Measurements from ENCODE around the gene HCN4. TPM values are rescaled to one million over a fixed set of nuclear protein-coding genes. Genes with fewer than 3 reads are reported as not detected.

HCN4 gene
- total RNA-seq, 1 experiment from 2014 or later = 0.07 TPM

DNA sequence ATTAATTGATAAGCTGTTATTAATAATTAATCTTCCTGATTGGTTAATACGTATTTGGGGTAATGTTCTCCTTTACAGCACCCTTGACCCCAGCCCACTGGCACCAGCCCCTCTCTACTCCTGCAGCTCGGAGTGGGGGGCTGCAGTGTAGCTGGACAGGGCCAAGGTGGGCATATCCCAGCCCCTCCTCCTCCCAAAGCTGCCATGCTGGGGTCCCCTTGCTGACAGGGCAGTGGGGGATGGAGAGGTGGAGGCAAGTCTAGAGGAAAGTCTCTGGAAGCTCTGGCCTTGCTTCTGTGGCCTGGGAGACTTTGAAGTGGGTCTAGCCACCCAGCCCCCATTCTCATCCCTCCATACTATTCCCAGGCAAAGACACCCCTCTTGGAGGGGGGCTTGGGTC is 35.8 kb downstream of the HCN4 start:
- Mint-ChIP-seq H3K27ac (ENCODE audit: unreplicated experiment) (no peak overlapping the region), H3K4me3 (ENCODE audit: low read depth, unreplicated experiment) (no peak overlapping the region), H3K9me3 (ENCODE audit: low read depth, unreplicated experiment) (no peaks in the 10 kb centered on the region), H3K27me3 (ENCODE audit: unreplicated experiment) (peaks cover 54% of the 10 kb centered on the region), H3K4me1 (ENCODE audit: low read depth, unreplicated experiment) (no peaks in the 10 kb centered on the region), H3K36me3 (ENCODE audit: insufficient read depth, unreplicated experiment) (no peaks in the 10 kb centered on the region)
- CTCF ChIA-PET = no interaction called here
- TF ChIP-seq, protein P1, sequence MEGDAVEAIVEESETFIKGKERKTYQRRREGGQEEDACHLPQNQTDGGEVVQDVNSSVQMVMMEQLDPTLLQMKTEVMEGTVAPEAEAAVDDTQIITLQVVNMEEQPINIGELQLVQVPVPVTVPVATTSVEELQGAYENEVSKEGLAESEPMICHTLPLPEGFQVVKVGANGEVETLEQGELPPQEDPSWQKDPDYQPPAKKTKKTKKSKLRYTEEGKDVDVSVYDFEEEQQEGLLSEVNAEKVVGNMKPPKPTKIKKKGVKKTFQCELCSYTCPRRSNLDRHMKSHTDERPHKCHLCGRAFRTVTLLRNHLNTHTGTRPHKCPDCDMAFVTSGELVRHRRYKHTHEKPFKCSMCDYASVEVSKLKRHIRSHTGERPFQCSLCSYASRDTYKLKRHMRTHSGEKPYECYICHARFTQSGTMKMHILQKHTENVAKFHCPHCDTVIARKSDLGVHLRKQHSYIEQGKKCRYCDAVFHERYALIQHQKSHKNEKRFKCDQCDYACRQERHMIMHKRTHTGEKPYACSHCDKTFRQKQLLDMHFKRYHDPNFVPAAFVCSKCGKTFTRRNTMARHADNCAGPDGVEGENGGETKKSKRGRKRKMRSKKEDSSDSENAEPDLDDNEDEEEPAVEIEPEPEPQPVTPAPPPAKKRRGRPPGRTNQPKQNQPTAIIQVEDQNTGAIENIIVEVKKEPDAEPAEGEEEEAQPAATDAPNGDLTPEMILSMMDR (IDR thresholded peaks at IDR 0.05; ENCODE audit: unreplicated experiment) = no peak
- intact Hi-C loops (cut with micrococcal nuclease; ENCODE audit: unreplicated experiment) = no loop called here
- no peak for DNase-seq
- no TSS peak for BruUV-seq (replicated peaks)

DNA sequence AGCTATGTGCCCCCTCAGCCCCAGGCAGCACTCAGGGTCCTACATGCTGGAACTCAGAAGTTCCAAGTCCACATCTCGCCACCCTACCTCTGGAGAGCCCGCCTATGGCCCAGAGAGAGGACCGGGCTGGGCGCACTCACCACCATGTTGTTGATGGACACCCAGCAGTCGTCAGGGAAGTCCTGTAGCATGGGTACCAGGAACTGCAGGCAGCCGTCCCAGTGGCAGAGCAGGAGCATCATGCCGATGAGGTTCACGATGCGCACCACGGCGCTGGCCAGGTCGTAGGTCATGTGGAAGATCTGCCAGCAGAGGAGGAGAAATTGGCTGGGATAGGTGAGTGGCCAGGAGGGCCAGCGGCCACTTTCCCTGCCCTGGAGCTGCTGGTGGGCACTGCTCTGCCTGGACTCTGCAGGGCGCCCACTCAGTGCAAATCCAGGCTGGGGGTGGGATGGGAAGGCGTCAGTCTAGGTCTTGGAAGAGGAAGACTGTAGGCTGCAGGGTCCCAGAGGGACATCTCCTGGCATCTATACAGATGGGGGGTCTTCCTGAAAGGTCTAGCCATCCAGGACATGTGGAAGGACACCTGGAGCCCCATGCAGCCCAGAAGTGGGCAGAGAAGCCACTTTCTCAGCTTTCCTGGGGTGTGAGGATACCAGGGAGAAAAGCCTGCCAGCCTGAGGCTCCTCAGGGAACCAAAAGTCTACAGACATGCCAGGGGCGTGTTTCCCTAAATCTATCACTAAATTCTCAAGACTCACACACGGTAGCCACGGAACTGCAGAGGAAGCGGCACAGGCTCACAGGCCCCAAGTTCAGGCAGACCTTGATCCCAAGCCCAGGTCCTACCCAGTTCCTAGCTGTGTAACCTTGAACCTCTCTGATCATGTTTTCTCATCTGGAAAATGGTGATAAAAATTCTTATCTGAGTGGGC is 36.5 kb downstream of the HCN4 start:
- Mint-ChIP-seq H3K27ac (ENCODE audit: unreplicated experiment) (no peak overlapping the region), H3K27me3 (ENCODE audit: unreplicated experiment) (peaks cover 54% of the 10 kb centered on the region), H3K9me3 (ENCODE audit: low read depth, unreplicated experiment) (no peaks in the 10 kb centered on the region), H3K4me1 (ENCODE audit: low read depth, unreplicated experiment) (no peaks in the 10 kb centered on the region), H3K36me3 (ENCODE audit: insufficient read depth, unreplicated experiment) (no peaks in the 10 kb centered on the region), H3K4me3 (ENCODE audit: low read depth, unreplicated experiment) (no peak overlapping the region)
- TF ChIP-seq, protein P1 (IDR thresholded peaks at IDR 0.05; ENCODE audit: unreplicated experiment) = no peak
- BruUV-seq (replicated peaks) = no TSS peak
- CTCF ChIA-PET = no interaction called here
- DNase-seq = no peak
- intact Hi-C loops (cut with micrococcal nuclease; ENCODE audit: unreplicated experiment) = no loop called here

DNA sequence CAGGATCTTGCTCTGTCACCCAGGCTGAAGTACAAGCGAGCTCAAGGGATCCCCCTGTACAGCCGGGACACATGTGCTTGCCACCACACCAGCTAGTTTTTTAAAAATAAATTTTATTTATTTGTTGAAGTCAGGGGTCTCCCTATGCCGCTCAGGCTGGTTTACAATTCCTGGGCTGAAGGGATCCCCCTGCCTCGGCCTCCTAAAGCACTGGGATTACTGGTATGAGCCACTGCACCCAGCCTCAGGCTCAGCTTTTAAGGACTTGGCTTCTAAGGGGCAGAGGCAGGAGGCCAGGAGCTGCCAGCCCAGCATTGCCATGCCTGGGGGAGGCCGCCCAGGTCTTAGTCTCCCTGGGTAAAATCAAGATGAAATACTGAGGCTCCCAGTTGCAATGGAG is 37.3 kb downstream of the HCN4 start:
- H3K27me3 Mint-ChIP-seq (ENCODE audit: unreplicated experiment) = peaks cover 54% of the 10 kb centered on the region

DNA sequence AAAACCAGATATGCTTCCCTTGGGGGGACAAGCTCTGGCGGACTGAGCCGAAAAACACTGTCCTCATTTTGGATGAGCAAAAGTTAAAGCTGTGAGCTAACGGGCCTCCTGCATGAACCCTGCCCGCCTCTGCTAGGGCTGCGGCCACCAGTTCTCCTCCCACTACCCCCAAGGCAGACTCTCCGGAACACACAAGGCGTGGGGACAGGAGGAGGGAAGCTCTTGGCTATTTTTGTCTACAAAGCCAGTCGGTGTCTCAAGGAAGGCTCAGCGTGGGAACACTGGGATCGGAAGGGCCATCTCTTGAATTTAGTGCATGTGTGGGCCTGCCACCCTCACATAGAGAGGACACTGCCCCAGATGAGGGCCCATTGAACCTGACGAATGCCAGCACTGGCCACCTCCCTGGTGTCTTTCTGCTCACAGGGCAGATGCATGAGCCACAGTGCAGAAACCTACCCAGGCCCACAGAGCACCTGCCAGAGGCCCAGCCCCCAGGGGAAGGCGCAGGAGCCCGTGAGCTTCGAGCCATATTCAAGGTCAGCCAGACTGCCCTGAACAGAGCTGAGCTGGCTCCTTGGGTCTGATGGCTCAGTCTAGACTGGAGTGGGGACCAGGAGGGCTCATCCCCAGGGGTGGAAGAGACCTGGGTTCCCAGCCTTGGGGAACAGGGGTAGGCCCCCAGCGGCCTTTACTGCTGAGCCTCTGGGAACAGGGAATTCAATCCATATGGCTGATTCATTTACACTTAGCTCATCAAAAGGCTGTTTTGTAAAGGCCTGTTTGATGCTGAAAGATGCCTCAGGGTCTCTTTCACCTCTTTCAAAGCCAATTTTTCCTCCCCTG is 38.3 kb downstream of the HCN4 start:
- H3K4me1 Mint-ChIP-seq (ENCODE audit: low read depth, unreplicated experiment) = no peaks in the 10 kb centered on the region
- H3K27ac Mint-ChIP-seq (ENCODE audit: unreplicated experiment) = no peak overlapping the region
- CTCF ChIA-PET = no interaction called here
- no TSS peak for BruUV-seq (replicated peaks)
- H3K27me3 Mint-ChIP-seq (ENCODE audit: unreplicated experiment) = peaks cover 54% of the 10 kb centered on the region
- H3K36me3 Mint-ChIP-seq (ENCODE audit: insufficient read depth, unreplicated experiment) = no peaks in the 10 kb centered on the region
- TF ChIP-seq, protein P1 (IDR thresholded peaks at IDR 0.05; ENCODE audit: unreplicated experiment) = no peak
- H3K4me3 Mint-ChIP-seq (ENCODE audit: low read depth, unreplicated experiment) = no peak overlapping the region
- no peaks in the 10 kb centered on the region for H3K9me3 Mint-ChIP-seq (ENCODE audit: low read depth, unreplicated experiment)
- intact Hi-C loops (cut with micrococcal nuclease; ENCODE audit: unreplicated experiment) = no loop called here
- no peak for DNase-seq

More for the DNA sequence above, 37.3 kb downstream of the HCN4 start:
- BruUV-seq (replicated peaks) = no TSS peak
- Mint-ChIP-seq H3K4me1 (ENCODE audit: low read depth, unreplicated experiment) (no peaks in the 10 kb centered on the region), H3K36me3 (ENCODE audit: insufficient read depth, unreplicated experiment) (no peaks in the 10 kb centered on the region), H3K27ac (ENCODE audit: unreplicated experiment) (no peak overlapping the region), H3K4me3 (ENCODE audit: low read depth, unreplicated experiment) (no peak overlapping the region), H3K9me3 (ENCODE audit: low read depth, unreplicated experiment) (no peaks in the 10 kb centered on the region)
- intact Hi-C loops (cut with micrococcal nuclease; ENCODE audit: unreplicated experiment) = no loop called here
- CTCF ChIA-PET = no interaction called here
- no peak for DNase-seq
- TF ChIP-seq, protein P1 (IDR thresholded peaks at IDR 0.05; ENCODE audit: unreplicated experiment) = no peak

Measured in Calu3 (cell line).